Stimulated activated CD8-positive, alpha-beta memory T cell treated with anti-CD3 and anti-CD28 coated beads, Interleukin-2, amount 100 ng/mL, for 1 hour (primary cell): ENCODE results near the gene SLC25A39.

Experiments used
- DNase-seq, 2 donors: peaks; one replicate each; pipeline ENCODE4 v3.0.0-alpha.2; 2020; ENCODE audit warnings: low read depth in 2 of 2

SLC25A39 gene

DNA sequence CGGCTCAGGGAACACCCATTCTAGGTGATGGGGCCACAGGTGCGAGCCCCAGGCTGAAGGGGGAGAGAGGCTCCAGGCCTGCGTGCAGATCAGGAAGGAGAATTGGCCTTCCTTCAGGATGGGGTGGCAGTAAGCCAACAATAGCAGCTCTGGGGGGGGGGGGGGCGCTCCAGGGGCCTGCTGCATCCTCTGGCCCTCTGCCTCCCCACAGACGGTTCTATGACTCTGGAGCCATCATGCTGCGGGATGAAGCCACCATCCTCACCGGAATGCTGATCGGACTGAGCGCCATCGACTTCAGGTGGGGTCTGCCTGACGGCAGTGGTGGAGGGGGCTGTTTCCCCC, 10.1 kb downstream of the SLC25A39 start:
- no peak for DNase-seq

DNA sequence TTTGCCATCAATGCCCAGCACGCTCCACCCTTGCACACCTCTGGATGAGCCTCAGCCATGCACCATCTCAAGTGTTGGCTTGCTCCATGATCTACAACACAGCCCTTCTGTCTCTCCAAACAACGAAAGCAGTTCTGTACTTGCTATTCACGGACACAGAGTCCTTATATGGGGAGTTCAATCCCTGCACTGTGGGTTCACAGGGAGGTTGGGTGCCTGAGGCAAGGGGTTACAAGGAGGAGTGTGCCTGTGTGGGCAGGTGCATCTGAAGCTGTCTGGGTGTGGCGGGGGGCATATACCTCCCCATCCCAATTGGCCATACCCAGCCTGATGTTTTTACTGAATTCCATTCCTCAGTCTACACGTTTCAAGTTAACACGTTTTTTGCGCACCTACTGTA, 10.6 kb downstream of the SLC25A39 start:
- DNase-seq, result no peak

DNA sequence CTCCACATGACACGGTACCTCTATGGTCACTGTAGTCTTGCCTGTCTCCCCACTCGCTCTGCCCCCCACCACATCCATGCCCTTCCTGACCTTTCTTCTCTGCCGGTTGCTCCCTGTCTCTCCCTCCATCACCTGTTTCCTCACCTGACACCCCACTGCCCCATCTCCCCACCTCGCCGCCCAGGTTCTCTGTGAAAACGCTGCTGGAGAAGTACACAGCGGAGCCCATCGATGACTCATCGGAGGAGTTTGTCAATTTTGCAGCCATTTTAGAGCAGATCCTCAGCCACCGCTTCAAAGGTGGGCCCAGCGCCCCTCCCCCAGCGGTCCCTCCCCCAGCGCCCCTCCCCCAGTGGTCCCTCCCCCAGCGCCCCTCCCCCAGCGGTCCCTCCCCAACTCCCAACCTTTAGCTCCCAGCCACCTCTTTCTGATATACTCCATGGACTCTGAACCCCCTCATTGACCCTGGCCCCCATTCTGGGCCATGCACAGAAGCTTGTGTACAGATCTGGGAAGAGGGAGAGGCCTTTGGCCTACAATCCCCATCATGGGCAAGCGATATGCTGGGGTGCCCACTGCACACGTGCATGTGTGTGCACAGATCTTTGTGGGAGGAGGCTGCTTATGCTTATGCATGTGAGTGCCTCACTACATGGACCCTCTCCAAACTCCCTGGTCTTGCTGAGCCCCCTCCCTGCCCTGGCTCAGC, 12.1 kb downstream of the SLC25A39 start:
- no peak for DNase-seq

DNA sequence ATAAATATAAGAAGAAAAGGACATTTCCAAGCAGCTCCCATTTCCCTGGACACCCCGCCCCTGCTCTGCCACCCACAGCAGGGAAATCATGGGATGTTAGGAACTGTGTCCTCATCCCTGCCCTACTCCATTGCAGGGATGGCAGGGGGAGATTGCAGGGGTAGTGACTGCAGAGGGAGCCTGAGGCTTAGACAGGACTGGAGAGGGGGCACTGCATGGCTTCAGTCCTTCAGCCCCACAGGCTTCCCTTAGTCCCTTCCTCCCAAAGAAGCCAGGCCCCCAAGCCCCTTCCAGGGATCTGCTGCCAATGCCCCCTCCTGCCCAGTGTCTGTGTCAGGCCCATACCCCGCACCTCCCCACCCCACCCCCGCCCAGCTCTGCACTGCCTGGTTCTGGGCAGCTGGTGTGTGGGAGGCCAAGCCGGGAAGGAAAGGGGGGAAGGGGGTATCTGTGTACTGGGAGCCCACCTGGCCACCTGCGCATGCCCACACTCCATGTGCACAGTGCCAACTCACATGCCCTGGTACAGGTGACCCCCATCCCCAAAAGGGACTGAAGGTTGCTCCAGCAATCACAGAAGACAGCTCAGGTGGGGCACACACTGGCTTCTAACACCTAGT, 13.0 kb downstream of the SLC25A39 start:
- DNase-seq, result no peak

DNA sequence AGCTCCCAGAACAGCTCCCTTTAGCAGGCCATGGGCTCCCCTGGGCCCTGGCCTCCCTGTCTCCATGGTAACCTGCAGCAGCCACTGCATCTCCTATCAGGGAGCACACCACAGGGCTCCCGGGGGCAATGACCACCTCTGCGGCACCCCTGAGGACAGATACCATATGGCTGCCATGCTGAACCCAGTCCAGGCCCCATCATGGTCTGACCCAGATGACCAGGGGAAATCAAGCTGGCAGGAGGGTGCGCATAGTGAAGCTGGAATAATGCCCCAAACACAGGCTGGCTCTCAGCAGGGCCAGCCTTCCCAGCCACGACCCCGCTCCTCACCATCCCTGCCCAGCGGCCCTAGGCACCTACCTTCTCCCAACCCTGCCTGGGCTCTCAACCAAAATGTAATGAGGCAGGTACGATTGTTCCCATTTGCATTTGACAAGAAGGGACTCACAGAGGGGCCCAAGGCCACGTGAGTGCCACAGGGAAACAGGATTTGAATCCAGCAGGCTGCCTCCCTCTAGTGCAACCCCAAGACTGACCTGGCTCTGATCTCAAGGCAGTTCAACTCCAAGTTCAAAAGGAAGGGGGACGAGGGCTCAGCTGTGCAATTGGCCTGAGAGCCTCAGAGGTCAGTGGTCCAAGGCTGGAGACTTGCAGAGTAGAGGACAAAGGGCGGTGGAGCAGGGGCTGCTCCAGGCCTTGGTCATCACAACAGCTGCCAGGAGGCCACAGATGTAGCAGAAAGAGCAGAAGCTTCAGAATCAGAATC, 13.8 kb downstream of the SLC25A39 start:
- DNase-seq, result no peak

DNA sequence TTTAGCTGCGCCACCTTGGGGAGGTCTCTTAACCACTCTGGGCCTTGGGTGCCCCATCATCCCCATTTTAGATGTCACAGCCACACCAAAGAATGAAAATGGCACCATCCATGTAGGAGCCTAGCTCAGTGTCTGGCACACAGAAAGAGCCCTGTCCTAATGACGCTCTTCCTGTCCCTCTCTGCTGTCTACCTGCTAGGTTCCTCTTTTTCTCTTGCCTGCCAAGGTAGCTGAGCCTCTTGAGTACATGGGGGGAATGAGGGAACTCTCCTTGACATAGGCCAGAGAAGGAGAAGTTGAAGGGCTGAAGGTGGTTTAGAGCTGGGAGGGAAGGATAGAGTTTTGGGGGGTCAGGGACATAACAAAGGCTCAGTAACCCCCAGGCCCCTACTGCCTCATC, 14.4 kb downstream of the SLC25A39 start:
- no peak for DNase-seq

DNA sequence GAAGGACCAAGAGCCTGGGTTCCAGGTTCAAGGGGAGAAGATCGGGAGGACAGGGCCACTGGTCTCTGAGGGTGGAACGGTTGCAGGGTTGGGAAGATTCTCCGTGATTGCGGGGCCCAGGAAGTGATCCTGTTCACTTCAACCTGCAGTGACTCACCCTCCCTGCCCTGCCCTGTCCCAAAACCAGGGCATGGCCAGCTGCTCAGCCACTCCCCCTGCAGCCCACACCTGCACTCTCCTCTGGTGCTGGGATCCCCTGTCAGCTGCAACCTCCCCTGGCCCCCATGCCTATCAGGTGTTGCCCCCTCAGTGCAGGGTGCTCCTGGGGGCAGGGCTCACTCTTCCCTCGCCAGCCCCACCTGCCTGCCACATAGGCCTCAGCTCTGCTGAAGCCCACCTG, 15.2 kb downstream of the SLC25A39 start:
- no peak for DNase-seq

DNA sequence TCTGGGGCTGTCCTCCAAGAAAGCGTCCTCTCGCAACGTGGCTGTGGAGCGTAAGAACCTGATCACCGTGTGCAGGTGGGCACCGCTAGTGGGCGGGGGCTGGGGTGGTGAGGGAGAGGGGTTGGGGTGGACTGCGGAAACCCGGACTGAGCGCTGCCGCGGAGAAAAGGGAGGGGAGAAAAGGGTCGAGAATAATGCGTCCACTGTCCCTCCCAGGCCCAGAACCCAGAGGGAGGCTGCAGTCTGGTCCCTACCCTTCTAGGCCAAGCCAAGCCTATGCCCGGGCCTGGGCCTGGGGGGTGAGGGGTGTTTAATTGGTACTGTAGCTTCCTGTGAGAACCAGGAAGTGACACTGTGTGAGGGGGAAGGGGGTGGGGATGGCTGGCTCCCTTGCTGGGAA, 15.8 kb downstream of the SLC25A39 start:
- DNase-seq, result no peak

DNA sequence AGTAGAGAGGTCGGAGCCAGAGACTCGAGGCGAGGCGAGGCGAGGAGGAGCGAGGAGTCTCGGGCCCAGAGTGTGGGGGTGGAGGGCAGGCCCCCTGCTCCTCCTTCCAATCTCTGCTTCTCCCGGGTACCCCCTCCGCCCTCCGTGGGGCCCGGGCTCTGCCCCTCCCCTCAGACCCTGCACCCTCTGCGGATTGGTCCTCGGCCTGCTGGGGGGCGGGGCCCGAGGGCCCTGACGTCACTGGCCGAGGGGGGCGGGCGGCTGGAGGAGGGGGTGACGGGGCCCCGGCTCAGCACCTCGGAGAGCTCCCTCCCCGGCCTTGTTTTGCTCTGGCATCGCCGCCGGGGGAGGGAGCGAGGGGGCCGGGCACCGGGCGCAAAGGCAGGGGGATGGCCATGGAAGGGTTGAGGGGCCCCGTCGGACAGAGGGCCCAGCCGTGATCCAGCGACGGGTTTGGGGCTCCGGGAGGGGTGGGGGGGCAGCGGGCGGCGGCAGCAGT, 16.3 kb downstream of the SLC25A39 start, which contains the start of gene RUNDC3A:
Gene RUNDC3A, plus strand, starts transcription at position 282 of the 499 bp plus-strand sequence. CDS start 232 bp downstream, outside the sequence.
- DNase-seq, result peak; percentile 67 to 79

DNA sequence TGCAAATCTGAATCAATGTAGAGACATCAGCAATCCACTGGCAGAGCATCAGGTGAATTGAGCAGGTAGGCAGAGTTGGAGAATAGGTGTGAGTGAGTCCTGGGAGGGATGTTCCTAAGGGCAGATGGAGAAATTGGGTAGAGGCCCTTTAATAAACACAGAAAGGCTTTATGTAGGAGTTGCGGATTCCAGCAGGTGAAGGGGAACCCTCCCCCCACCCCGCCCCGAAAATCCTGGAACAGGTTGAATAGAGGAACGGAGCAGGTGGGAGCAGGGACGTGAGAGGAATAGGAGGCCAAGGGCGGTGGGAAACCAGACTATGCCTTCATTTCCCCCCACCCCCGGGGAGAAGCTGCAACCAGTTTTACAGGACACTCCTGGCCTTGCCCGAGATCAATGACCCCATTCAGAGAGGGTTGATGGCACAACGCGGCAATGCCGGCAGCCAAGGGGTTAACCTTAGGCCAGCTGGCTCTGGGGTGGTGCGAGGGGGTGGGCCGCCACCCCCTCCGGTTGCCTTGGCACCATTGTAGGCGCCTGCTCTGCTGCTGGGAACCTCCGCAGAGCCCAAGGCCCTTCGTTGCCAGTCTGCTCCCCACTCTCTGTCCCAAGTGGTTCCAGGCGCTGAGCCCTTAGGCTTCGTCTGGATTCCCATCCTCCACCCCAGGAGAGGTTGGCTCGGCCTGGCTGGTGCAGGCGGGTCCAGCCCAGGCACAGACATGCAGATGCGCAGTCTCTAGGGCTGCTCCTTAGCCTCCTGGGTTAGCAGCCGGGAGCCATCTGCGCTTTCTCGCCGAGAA, 17.0 kb downstream of the SLC25A39 start:
- DNase-seq, result no peak

DNA sequence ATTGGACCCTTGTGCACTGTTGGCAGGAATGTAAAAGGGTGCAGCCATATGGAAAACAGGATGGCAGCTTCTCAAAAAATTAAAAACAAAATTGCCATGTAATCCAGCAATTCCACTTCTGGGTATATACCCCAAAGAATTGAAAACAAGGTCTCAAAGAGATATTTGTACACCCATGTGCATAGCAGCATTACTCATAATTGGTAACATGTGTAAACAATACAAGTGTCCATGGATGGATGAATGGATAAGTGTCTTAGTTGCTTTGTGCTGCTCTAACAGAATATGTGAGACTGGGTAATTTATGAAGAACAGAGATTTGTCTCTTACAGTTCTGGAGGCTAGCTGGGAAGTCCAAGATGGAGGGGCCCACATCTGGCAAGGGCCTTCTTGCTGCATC, 20.0 kb downstream of the SLC25A39 start:
- no peak for DNase-seq

DNA sequence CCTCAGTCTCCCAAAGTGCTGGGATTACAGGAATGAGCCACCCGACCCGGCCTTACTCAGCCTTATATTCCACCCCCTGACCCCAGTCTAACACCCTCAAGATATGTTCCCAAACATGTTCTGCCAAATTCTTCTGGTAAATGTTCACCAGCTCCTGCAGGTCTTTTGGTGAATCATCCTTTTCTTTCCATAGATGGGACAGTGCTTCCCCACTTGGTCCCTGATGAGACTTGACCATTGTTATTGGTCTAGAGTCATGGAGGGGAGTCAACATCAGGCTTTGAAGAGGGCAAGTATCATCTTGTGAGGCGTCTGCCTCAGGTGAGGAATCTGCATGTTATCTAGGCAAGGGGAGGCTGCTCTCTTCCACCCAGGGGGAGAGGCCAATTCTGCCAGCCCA, 26.6 kb downstream of the SLC25A39 start:
- DNase-seq, result no peak

DNA sequence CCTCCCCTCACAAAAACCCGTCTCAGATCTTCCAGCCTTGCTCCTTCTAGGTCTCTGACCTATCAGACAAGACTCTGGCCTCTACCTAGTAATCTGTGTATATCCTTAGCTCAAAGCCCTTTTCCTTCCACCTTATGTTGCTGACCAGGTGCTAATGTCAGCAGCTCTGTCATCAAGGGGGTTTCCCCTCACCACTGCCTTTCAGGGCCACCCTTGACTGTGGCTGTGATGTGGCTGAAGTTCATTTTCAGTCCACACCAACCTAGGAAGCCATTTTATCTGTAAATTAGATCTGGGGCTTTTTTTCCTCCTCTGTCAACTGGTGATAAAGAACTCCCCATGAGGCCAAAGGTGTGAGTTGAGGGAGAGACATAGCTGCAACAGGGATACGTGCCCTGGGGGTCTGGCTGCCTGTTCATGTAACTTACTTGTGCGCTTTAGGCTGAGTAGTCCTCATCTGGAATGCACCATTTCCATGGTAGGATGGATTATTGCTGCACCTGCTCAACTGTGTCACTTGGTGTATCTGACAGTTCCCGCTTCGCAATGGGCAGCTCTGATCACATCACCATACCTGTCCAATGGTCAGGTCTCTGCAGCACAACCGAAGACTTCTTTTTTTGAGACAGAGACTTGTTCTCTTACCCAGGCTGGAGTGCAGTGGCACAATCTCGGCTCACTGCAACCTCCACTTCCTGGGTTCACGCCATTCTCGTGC, 31.0 kb downstream of the SLC25A39 start:
- no peak for DNase-seq

DNA sequence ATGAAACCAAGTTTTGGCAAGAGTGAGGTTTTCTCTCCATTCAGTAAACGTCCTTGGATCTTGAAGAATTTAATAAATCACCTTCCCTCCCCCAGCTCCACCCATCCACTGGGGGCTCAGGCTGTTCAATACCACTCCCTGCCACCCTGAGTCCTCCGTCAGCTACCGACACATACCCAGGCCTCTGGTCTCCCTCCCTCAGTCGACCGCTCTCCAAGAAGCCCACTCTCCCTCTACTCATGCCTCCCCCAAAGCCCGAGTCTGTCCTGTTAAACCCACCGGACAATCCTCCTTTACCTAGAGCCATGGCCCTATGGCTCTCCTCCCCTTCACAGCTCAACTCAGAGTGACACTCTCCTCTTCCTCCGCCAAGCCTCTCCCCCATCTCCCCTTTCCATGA, 37.0 kb downstream of the SLC25A39 start:
- no peak for DNase-seq

DNA sequence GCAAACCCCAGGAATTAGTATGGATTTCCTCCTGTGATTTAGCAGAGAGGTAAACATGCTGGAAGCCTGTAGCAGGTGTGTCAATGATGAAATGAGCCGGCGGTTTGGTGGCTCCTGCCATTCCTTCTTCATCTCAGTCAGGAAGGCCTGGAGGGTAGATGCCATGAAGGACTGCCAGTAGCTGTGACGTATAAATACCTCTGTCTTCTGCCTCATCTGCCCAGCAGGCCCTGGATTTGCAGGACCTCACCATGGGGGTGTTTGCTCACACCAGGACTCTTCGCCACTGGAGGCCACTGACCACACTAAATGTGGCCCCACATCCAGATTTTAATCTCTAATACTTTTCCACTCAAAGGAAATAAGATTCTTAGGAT, 40.6 kb downstream of the SLC25A39 start:
- no peak for DNase-seq

DNA sequence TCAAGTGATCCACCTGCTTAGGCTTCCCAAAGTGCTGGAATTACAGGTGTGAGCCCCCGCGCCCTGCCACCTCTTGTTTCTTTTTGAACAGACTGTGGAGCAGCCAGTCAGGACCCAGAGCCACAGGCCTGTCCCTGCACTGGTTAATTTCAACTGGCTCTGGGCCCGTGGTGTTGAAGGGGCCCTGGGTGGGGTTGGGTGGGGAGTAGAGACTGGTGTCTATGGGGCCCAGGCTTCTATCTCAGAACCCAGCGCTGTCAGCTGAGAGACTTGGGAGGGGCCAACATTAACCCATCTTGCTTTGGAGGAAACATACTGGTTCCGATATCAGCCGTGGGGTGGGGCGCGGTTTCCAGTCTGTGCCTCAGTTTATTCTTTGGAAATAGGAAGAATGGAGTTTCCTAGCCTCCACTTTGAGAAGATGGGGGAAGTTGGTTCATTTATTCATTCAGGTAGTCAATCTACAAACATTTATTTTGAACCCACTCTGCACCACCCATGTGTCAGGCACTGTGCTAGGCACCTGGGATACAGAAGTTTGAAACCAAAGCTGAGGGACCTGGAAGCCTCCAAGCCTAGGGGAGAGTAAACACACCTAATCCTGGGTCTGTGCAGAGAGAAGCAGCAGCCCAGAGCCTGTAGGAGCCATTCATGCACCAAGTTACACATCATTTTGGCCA, 41.1 kb downstream of the SLC25A39 start:
- no peak for DNase-seq

DNA sequence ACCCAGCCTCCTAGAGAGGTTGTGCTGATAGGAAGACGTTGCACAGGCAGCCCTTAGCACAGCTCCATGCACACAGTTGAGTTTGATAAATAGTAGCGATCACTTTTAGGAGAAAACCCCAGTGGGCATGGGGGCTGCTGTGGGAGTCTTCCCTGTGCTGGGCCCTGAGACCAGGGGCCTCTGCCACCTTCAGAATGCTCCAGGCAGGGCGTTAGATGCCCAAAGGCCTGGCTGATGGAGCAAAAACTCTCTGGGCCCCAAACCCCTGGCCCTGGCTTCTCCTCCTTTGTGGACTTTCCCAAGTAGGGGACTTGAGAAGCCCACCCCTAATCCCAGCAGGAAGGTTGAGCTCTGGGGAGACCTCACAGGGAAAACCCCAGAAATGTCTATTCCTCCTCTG, 42.4 kb downstream of the SLC25A39 start:
- no peak for DNase-seq

DNA sequence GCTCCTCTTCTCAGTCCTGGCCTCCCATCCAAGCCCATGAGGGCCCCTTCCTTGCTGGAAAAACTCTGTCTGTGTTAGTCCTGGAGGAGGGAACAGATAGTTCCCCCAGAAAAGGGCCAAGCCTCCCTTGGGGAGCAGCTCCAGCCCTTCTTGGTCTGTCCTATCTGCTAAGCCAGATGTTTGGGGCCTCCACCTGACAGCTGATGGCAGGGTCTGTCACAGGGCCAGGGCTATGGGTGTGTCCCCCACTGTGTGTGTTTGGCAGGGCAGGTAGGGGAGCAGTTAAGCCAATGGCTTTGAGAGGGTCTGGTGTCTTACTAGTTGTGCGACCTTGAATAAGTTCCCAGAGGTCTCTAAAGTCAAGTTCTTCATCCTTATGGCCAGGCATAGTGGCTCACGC, 43.1 kb downstream of the SLC25A39 start:
- no peak for DNase-seq

DNA sequence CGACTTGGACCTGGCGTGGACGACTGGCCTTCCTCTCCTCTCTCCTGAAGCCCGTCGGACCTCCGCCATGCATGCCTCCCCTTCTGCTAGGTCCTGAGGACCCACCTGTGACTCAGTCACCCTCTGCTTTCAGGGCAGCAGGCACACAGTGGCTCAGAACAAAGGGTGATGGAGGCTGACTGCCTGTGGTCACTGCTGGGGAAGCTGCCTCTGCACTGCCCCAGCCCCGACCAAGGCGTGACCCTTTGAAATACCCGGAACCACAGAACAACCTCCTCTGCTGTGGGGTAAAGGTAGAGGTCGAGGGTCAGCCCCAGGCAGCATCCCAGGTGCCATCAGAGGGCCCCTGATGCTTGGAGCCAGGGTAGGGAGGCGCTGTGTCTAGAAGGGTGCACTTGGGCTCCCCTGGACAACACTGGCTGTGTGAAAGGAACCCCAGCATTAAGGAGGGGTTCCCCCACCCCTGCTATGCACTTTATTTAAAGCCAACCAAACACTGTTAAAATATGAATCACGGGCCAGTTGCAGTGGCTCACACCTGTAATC, 44.2 kb downstream of the SLC25A39 start:
- DNase-seq, result no peak

DNA sequence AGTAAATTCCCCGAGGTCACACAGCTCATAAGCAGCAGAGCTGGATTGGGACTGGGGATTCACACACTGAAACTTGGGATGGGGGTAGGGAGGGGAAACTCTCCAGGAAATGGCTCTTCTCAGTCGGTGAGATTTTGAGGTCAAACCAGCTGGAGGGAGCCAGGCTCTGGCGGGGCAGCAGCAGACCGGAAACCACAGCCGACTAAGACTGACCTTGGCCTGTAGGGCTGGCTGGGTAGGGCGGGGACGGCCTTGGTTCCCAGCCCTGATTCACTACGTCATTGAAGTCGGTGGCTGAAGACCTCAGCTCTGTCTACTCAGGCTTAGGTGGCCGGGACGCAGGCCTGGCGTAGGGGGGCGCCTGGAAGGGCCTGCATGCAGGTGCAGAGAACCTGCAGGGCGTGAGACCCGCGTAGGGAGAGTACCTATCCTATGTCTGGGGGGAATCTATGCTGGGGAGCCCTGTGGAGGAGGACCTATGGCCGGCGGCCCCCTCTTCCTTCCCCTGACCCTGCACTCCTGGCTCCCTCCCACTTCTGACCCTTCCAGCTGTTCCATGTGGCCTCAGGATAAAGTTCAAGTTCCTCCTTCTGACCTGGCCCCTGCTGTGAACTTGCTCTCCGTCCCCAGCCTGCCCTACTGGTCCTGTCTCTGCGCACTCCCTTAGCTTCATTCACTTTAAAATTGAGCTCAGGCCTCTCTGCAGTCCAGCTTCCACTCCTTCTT, 44.8 kb downstream of the SLC25A39 start:
- peak; percentile 5 to 6 for DNase-seq
